OCI-LY7 (cell line): ENCODE data around the gene FAM110D. TPM values are rescaled to one million over a fixed set of nuclear protein-coding genes. Genes with fewer than 3 reads are reported as not detected.

Experiments
- BruUV-seq: library from RNA; stranded (reverse); fragments of 400-500 nt; replicated peaks from 2 replicates; lab custom pipeline; 2021; lab: Mats Ljungman, UMichigan
- CTCF ChIA-PET: fragments of 300-600 bp; sonication (Branson Sonifier 250); formaldehyde crosslinking; loops from one replicate; lab custom pipeline; 2022; ENCODE audit warnings: antibody characterized with exemption; ENCODE audit not compliant: unreplicated experiment; lab: Charles Lee
- POLR2A ChIA-PET: fragments of 300-600 bp; sonication (Branson Sonifier 250); formaldehyde crosslinking; loops from one replicate; lab custom pipeline; 2022; ENCODE audit warnings: antibody characterized with exemption; lab: Charles Lee
- DNase-seq: peaks from one replicate; pipeline ENCODE4 v3.0.0-alpha.2; 2015; ENCODE audit warnings: low spot score
- H2AFZ ChIP-seq: fragments of 200-600 bp; sonication (generic), shearing (Covaris generic); 2 replicates; pipeline ENCODE4 v1.6.1; 2014; ENCODE audit warnings: mild to moderate bottlenecking, antibody characterized with exemption, low read length, moderate library complexity
- H3K27ac ChIP-seq: fragments of 200-600 bp; sonication (generic); 2 replicates; pipeline ENCODE4 v1.5.1; 2014; ENCODE audit warnings: mixed run types, low read depth, mild to moderate bottlenecking, moderate library complexity, low read length, inconsistent platforms; ENCODE audit not compliant: poor library complexity, severe bottlenecking
- H3K36me3 ChIP-seq: fragments of 200-600 bp; sonication (generic); 2 replicates; pipeline ENCODE4 v1.6.1; 2014; ENCODE audit warnings: mild to moderate bottlenecking, antibody characterized with exemption, low read length, moderate library complexity, mixed read lengths; ENCODE audit not compliant: insufficient read depth
- H3K4me1 ChIP-seq: fragments of 200-600 bp; sonication (generic); 2 replicates; pipeline ENCODE4 v1.5.1; 2014; ENCODE audit warnings: mild to moderate bottlenecking, low read length; ENCODE audit not compliant: insufficient read depth, poor library complexity, severe bottlenecking
- H3K4me2 ChIP-seq: fragments of 200-600 bp; sonication (generic); 2 replicates; pipeline ENCODE4 v1.6.1; 2014; ENCODE audit warnings: mild to moderate bottlenecking, low read length
- H3K4me3 ChIP-seq: fragments of 200-600 bp; sonication (generic); 2 replicates; pipeline ENCODE4 v1.5.1; 2014; ENCODE audit warnings: mild to moderate bottlenecking, low read depth, low read length; ENCODE audit not compliant: poor library complexity, severe bottlenecking
- H3K79me2 ChIP-seq: fragments of 200-600 bp; sonication (generic); 2 replicates; pipeline ENCODE4 v1.6.1; 2016; ENCODE audit warnings: low read depth, mild to moderate bottlenecking, low read length, moderate library complexity, mixed read lengths; ENCODE audit not compliant: insufficient read depth
- H3K9me2 ChIP-seq: fragments of 200-600 bp; sonication (generic); 2 replicates; pipeline ENCODE4 v1.6.1; 2016; ENCODE audit warnings: mild to moderate bottlenecking, low read length, mixed read lengths; ENCODE audit not compliant: insufficient read depth
- H3K9me3 ChIP-seq: fragments of 200-600 bp; sonication (generic); 2 replicates; pipeline ENCODE4 v1.6.1; 2014; ENCODE audit warnings: mild to moderate bottlenecking, mixed run types, low read length, mixed read lengths
- H4K20me1 ChIP-seq: fragments of 200-600 bp; sonication (generic); 2 replicates; pipeline ENCODE4 v1.6.1; 2014; ENCODE audit warnings: mild to moderate bottlenecking, antibody characterized with exemption, low read length, moderate library complexity, mixed read lengths; ENCODE audit not compliant: insufficient read depth
- CTCF ChIP-seq: fragments of 200-600 bp; sonication (generic); conservative IDR thresholded peaks from 2 replicates; pipeline ENCODE4 v1.5.1; 2014; ENCODE audit warnings: mild to moderate bottlenecking, antibody characterized with exemption, low read length, moderate library complexity, mixed read lengths
- EZH2phosphoT487 ChIP-seq: fragments of 200-600 bp; sonication (generic); IDR thresholded peaks from 2 replicates; pipeline ENCODE4 v1.6.1; 2018; ENCODE audit warnings: low read depth, borderline replicate concordance, mild to moderate bottlenecking, mixed run types, antibody characterized with exemption, low read length, moderate library complexity, mixed read lengths
- intact Hi-C: fragments of 100-400 bp; cut with micrococcal nuclease; formaldehyde crosslinking; loops from one replicate; pipeline ENCODE4 v1.10.0; 2022; ENCODE audit not compliant: unreplicated experiment
- total RNA-seq, 2 experiments: library from RNA; depleted of rRNA in 1 of 2; stranded (reverse); fragments of >200 nt in 1 of 2; shearing (Covaris generic) in 1 of 2; gene quantifications; 2 replicates each; pipeline ENCODE4 v1.2.3, GENCODE V29; 2014 to 2022

Gene FAM110D
- total RNA-seq, 2 experiments from 2014 or later = 0.11 TPM; not detected in 1

DNA sequence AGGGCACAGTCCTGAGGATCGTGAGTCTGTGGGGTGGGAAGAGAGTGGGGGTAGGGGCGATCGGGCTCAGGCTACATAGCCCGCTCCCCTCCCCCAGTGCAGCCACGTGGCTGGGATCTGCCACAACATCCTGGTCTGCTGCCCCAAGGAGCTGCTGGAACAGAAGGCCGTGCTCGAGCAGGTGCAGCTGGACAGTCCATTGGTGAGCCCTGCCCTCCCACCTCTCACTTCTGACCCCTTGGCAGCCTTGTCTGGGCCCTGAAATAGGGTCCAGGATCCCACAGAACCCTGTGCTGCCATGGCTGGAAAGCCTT lies 23.5 kb downstream of the FAM110D start:
- no peak overlapping the region for H3K27ac ChIP-seq
- H2AFZ ChIP-seq = no peak overlapping the region
- TF ChIP-seq EZH2phosphoT487 = no peak
- no peak for TF ChIP-seq CTCF
- no peak for DNase-seq
- no peak overlapping the region for H3K4me3 ChIP-seq
- H3K4me2 ChIP-seq = no peak overlapping the region
- no peaks in the 10 kb centered on the region for H3K9me2 ChIP-seq
- H3K4me1 ChIP-seq = peaks cover 6% of the 10 kb centered on the region
- H3K79me2 ChIP-seq = no peaks in the 10 kb centered on the region
- no peaks in the 10 kb centered on the region for H3K36me3 ChIP-seq
- BruUV-seq = no TSS peak
- no peaks in the 10 kb centered on the region for H4K20me1 ChIP-seq
- intact Hi-C loops = no loop called here
- ChIA-PET CTCF (no interaction called here), POLR2A (no interaction called here)
- no peaks in the 10 kb centered on the region for H3K9me3 ChIP-seq

DNA sequence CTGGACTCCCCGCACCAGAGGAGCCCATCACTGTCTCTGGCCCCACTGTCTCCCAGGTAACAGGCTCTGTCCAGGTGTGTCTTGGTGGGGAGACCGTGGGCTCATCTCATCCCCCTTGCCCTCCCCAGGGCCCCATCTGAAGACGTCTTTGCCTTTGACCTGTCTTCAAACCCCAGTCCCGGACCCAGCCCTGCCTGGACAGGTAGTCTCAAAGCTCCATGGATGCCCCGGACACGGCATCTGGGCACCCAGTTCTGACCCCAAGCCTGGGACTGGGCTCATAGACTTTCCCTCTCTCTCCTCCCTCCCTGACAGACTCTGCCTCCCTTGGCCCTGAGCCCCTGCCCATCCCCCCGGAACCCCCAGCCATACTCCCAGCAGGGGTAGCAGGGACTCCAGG lies 25.2 kb downstream of the FAM110D start:
- ChIA-PET POLR2A (no interaction called here), CTCF (no interaction called here)
- BruUV-seq = no TSS peak

GRCh38 chr1:26184883-26185282 lies 26.0 kb downstream of the FAM110D start:
- Histone ChIP-seq H3K4me2 (no peak overlapping the region), H3K4me1 (peaks cover 4% of the 10 kb centered on the region), H3K4me3 (no peak overlapping the region), H4K20me1 (no peaks in the 10 kb centered on the region), H2AFZ (no peak overlapping the region), H3K79me2 (no peaks in the 10 kb centered on the region), H3K9me2 (no peaks in the 10 kb centered on the region), H3K9me3 (no peaks in the 10 kb centered on the region), H3K36me3 (no peaks in the 10 kb centered on the region), H3K27ac (no peak overlapping the region)
- no TSS peak for BruUV-seq
- ChIA-PET CTCF (no interaction called here), POLR2A (no interaction called here)
- TF ChIP-seq EZH2phosphoT487 = no peak
- intact Hi-C loops = no loop called here
- no peak for DNase-seq

More for the DNA sequence above, 25.2 kb downstream of the FAM110D start:
- DNase-seq = no peak
- Histone ChIP-seq H3K9me2 (no peaks in the 10 kb centered on the region), H3K4me3 (no peak overlapping the region), H3K79me2 (no peaks in the 10 kb centered on the region), H2AFZ (no peak overlapping the region), H3K36me3 (no peaks in the 10 kb centered on the region), H3K9me3 (no peaks in the 10 kb centered on the region), H4K20me1 (no peaks in the 10 kb centered on the region), H3K27ac (no peak overlapping the region), H3K4me1 (peaks cover 6% of the 10 kb centered on the region), H3K4me2 (no peak overlapping the region)
- TF ChIP-seq EZH2phosphoT487 (no peak), CTCF (no peak)
- intact Hi-C loops = no loop called here
